Amniotic stem cell (primary cell): ENCODE data around the gene DEDD.

ENCODE experiments used
- DNase-seq: peaks from one replicate; lab custom pipeline; 2025; lab: John Stamatoyannopoulos, UW

Gene DEDD

GRCh38 chr1:161163793-161164192 lies 31.3 kb upstream of the DEDD start:
- no peak for DNase-seq

- no peak for DNase-seq
These were observed 30.3 kb upstream of the DEDD start for GRCh38 chr1:161162806-161163205.

GRCh38 chr1:161162052-161162451 lies 29.6 kb upstream of the DEDD start:
- no peak for DNase-seq

GRCh38 chr1:161161652-161162051 lies 29.2 kb upstream of the DEDD start:
- no peak for DNase-seq

GRCh38 chr1:161160671-161161145 lies 28.2 kb upstream of the DEDD start:
- DNase-seq, result no peak

- DNase-seq, result no peak
These were observed 27.4 kb upstream of the DEDD start for GRCh38 chr1:161159913-161160243.

- DNase-seq, result peak; percentile 87
These were observed 26.8 kb upstream of the DEDD start, which contains the start of gene USP21 for GRCh38 chr1:161159087-161159912. Gene USP21 (plus strand): TSS chr1:161159500. CDS start chr1:161160641, 1,141 bp downstream.

- no peak for DNase-seq
These were observed 26.0 kb upstream of the DEDD start for GRCh38 chr1:161158316-161159010.

- DNase-seq, result no peak
These were observed 25.4 kb upstream of the DEDD start for GRCh38 chr1:161157867-161158266.

- DNase-seq, result peak; percentile 75
These were observed 21.3 kb upstream of the DEDD start, which contains the start of gene UFC1 for GRCh38 chr1:161153682-161154337. Gene UFC1 (plus strand): TSS chr1:161153978. CDS start chr1:161153998, 20 bp downstream.

- DNase-seq, result no peak
These were observed 20.7 kb upstream of the DEDD start for GRCh38 chr1:161153176-161153575.

GRCh38 chr1:161145832-161146231 lies 13.4 kb upstream of the DEDD start:
- no peak for DNase-seq

- no peak for DNase-seq
These were observed 8.4 kb upstream of the DEDD start for GRCh38 chr1:161140755-161141400.

GRCh38 chr1:161139766-161140165 lies 7.3 kb upstream of the DEDD start:
- no peak for DNase-seq

GRCh38 chr1:161138431-161138830 lies 6.0 kb upstream of the DEDD start:
- DNase-seq, result no peak

- no peak for DNase-seq
These were observed 5.4 kb upstream of the DEDD start for GRCh38 chr1:161137881-161138280.

GRCh38 chr1:161133220-161133740 lies 813 bp upstream of the DEDD start:
- DNase-seq, result no peak

- DNase-seq, result no peak
These were observed 701 bp downstream of the DEDD start for GRCh38 chr1:161131523-161132409.

- no peak for DNase-seq
These were observed 2.2 kb downstream of the DEDD start for GRCh38 chr1:161130266-161130665.

- no peak for DNase-seq
These were observed 3.7 kb downstream of the DEDD start for GRCh38 chr1:161128591-161129420.
